Left lung (tissue), 14 donors: Measurements from ENCODE around the gene ZNF560. TPM values are rescaled to one million over a fixed set of nuclear protein-coding genes. Genes with fewer than 3 reads are reported as not detected.
"Not testable (repeated sequence)": the region's sequence is repeated elsewhere in the genome, so short reads cannot be mapped to it uniquely, and the experiment has no call there.

Experiments used
- ATAC-seq: fragments of 200-7000 bp; cut with Tn5 transposase; one replicate; pipeline ENCODE4 v1.9.1; 2020; ENCODE audit warnings: moderate library complexity
- DNase-seq, 4 donors: peaks; one replicate each; pipeline ENCODE4 v3.0.0-alpha.2; 2013 to 2020
- H3K27ac ChIP-seq, 2 donors: fragments of 200-600 bp; sonication (generic) in 1 of 2; one replicate each; pipeline versions ENCODE4 v1.5.0 to v1.8.0; 2020 to 2021
- H3K27me3 ChIP-seq, 2 donors: fragments of 200-600 bp; sonication (generic) in 1 of 2; one replicate each; pipeline versions ENCODE4 v1.5.0 to v1.8.0; 2020 to 2021
- H3K36me3 ChIP-seq, 2 donors: fragments of 200-600 bp; sonication (generic) in 1 of 2; one replicate each; pipeline versions ENCODE4 v1.5.0 to v1.8.0; 2020 to 2021
- H3K4me1 ChIP-seq, 2 donors: fragments of 200-600 bp; one replicate each; pipeline ENCODE4 v1.8.0; 2021
- H3K4me3 ChIP-seq, 2 donors: fragments of 200-600 bp; sonication (generic) in 1 of 2; one replicate each; pipeline versions ENCODE4 v1.5.0 to v1.8.0; 2020 to 2021; ENCODE audit warnings: mild to moderate bottlenecking in 1 of 2
- H3K9me3 ChIP-seq, 2 donors: fragments of 200-600 bp; sonication (generic) in 1 of 2; one replicate each; pipeline versions ENCODE4 v1.5.0 to v1.8.0; 2020 to 2021
- CTCF ChIP-seq, 2 donors: fragments of 200-600 bp; sonication (generic) in 1 of 2; IDR thresholded peaks; one replicate each; pipeline versions ENCODE4 v1.5.0 to v1.8.0; 2021; ENCODE audit warnings: antibody characterized with exemption in 2 of 2
- intact Hi-C, 2 donors: fragments of 100-400 bp; cut with DNase I; formaldehyde crosslinking; loops; one replicate each; pipeline versions ENCODE4 v1.11.2 to v1.14.2; 2022
- long read RNA-seq, 12 donors: library from polyadenylated mRNA in 2 of 12; unstranded in 2 of 12; transcript quantifications; one replicate each; pipeline ENCODE4 v2.0.0 and lab custom pipeline, GENCODE V29; 2019 to 2026
- polyA plus RNA-seq, 6 donors: library from polyadenylated mRNA; unstranded; fragments of 120-200 nt; gene quantifications; one replicate each; pipeline ENCODE4 v1.2.1, GENCODE V29; 2013; ENCODE audit not compliant: insufficient read length in 6 of 6
- total RNA-seq, 2 donors: library from RNA; stranded (reverse); fragmentation: NEBNext Ultra II Directional; extraction: Animal tissue kit (Norgen Biotek cat#: 25700); gene quantifications; one replicate each; pipeline ENCODE4 v1.2.1, GENCODE V29; 2021
- donor health status: DM: no; HTN: yes; CAD: no.
- donor health status: DM: no; HTN: no; CAD: no.

ZNF560 gene
- total RNA-seq (under 1 TPM; 0.13 to 0.15 TPM), polyA plus RNA-seq (under 1 TPM; 0.14 to 0.59 (median 0.25) TPM)
- long read RNA-seq, donor 1: 0 reads
- long read RNA-seq, donor 2: 0 reads
- long read RNA-seq, donor 3: 0 reads
- long read RNA-seq, donor 4: 0 reads
- long read RNA-seq, donor 5: 0 reads
- long read RNA-seq, donor 6: 0 reads
- long read RNA-seq, donor 7: 0 reads
- long read RNA-seq, donor 8: 0 reads
- long read RNA-seq, donor 9: 0 reads
- long read RNA-seq, donor 10: 0 reads
- long read RNA-seq, donor 11: 0 reads
- long read RNA-seq, donor 12: 0 reads

GRCh38 chr19:9498183-9498902 is at the start of gene ZNF560:
ZNF560 (minus strand) TSS chr19:9498616; CDS start chr19:9475313, 23,303 bp downstream.
- TF ChIP-seq CTCF (IDR thresholded peaks at IDR 0.05): no peak
- Histone ChIP-seq H3K4me1 (no peaks in the 10 kb centered on the region), H3K27me3 (peaks cover 0 to 19% of the 10 kb centered on the region in 2 donors), H3K4me3 (no peak within 1 kb of the TSS), H3K36me3 (no peaks in the 10 kb centered on the region), H3K27ac (no peak within 1 kb of the TSS), H3K9me3 (peaks cover 0 to 96% of the 10 kb centered on the region in 2 donors)
- intact Hi-C loops: no loop called here
- no peak for ATAC-seq
- no peak for DNase-seq

- no peak for ATAC-seq
- Histone ChIP-seq H3K27ac (no peak overlapping the region), H3K4me3 (no peak overlapping the region), H3K27me3 (no peaks in the 10 kb centered on the region), H3K9me3 (peaks cover 0 to 54% of the 10 kb centered on the region in 2 donors), H3K36me3 (no peaks in the 10 kb centered on the region), H3K4me1 (no peaks in the 10 kb centered on the region)
- no peak for TF ChIP-seq CTCF (IDR thresholded peaks at IDR 0.05)
- DNase-seq: no peak
- intact Hi-C loops: no loop called here
Observed at GRCh38 chr19:9547870-9548269, 49.5 kb upstream of the ZNF560 start.

DNA sequence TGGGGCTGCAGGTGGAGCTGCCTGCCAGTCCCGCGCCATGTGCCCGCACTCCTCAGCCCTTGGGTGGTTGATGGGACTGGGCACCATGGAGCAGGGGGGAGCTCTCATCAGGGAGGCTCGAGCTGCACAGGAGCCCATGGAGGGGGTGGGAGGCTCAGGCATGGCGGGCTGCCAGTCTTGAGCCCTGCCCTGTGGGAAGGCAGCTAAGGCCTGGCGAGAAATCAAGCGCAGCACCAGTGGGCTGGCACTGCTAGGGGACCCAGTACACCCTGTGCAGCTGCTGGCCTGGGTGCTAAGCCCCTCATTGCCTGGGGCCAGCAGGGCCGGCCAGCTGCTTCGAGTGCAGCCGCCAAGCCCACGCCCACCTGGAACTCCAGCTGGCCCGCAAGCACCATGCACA is 42.9 kb upstream of the ZNF560 start:
- ATAC-seq, H3K4me3 ChIP-seq, H3K27me3 ChIP-seq, DNase-seq, H3K27ac ChIP-seq, H3K9me3 ChIP-seq, H3K36me3 ChIP-seq, intact Hi-C loops: not testable (repeated sequence)
- H3K4me1 ChIP-seq: peaks cover 4 to 17% of the 10 kb centered on the region in 2 donors

- intact Hi-C loops, H3K4me3 ChIP-seq, DNase-seq, H3K27me3 ChIP-seq, ATAC-seq, H3K27ac ChIP-seq: not testable (repeated sequence)
- peaks cover 0 to 18% of the 10 kb centered on the region in 2 donors for H3K9me3 ChIP-seq
- H3K36me3 ChIP-seq: peaks cover 0 to 20% of the 10 kb centered on the region in 2 donors
- peaks cover 4 to 17% of the 10 kb centered on the region in 2 donors for H3K4me1 ChIP-seq
Observed at GRCh38 chr19:9539921-9540320, 41.5 kb upstream of the ZNF560 start.

DNA sequence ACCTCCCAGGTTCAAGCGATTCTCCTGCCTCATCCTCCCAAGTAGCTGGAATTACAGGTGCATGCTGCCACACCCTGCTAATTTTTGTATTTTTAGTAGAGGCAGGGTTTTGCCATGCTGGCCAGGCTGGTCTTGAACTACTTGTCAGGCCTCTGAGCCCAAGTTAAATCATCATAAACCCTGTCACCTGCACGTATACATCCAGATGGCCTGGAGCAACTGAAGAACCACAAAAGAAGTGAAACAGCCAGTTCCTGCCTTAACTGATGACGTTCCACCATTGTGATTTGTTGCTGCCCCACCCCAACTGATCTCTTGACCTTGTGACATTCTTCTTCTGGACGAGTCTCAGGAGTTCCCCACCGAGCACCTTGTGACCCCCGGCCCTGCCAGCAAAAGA is 40.8 kb upstream of the ZNF560 start:
- intact Hi-C loops, ATAC-seq, H3K27me3 ChIP-seq, DNase-seq: not testable (repeated sequence)
- peak overlapping the region; percentile 92 to 95 for H3K27ac ChIP-seq
- peaks cover 4 to 17% of the 10 kb centered on the region in 2 donors for H3K4me1 ChIP-seq
- H3K36me3 ChIP-seq: peaks cover 0 to 27% of the 10 kb centered on the region in 2 donors
- H3K9me3 ChIP-seq: peaks cover 0 to 26% of the 10 kb centered on the region in 2 donors
- H3K4me3 ChIP-seq: peak overlapping the region in 1 of 2 donors; percentile 64

- no peak for TF ChIP-seq CTCF (IDR thresholded peaks at IDR 0.05)
- H3K27me3 ChIP-seq: no peaks in the 10 kb centered on the region
- ATAC-seq (peak; percentile 98), DNase-seq (peak; percentile 90 to 94 (median 93))
- peak within 1 kb of the TSS; percentile 60 to 64 for H3K4me3 ChIP-seq
- H3K4me1 ChIP-seq: peaks cover 4 to 17% of the 10 kb centered on the region in 2 donors
- peaks cover 0 to 33% of the 10 kb centered on the region in 2 donors for H3K9me3 ChIP-seq
- peaks cover 4 to 35% of the 10 kb centered on the region in 2 donors for H3K36me3 ChIP-seq
- intact Hi-C loops: no loop called here
- peak within 1 kb of the TSS; percentile 92 to 95 for H3K27ac ChIP-seq
Observed at GRCh38 chr19:9538183-9539058, 40.0 kb upstream of the ZNF560 start, which contains the start of gene ZNF426. ZNF426 (minus strand) TSS chr19:9538645; CDS start chr19:9536232, 2,413 bp downstream.
